Measurements from ENCODE around the gene SPRING1.
A peak's percentile ranks its signal among the peaks of the same experiment; 100 is the strongest.

The SPRING1 gene

DNA sequence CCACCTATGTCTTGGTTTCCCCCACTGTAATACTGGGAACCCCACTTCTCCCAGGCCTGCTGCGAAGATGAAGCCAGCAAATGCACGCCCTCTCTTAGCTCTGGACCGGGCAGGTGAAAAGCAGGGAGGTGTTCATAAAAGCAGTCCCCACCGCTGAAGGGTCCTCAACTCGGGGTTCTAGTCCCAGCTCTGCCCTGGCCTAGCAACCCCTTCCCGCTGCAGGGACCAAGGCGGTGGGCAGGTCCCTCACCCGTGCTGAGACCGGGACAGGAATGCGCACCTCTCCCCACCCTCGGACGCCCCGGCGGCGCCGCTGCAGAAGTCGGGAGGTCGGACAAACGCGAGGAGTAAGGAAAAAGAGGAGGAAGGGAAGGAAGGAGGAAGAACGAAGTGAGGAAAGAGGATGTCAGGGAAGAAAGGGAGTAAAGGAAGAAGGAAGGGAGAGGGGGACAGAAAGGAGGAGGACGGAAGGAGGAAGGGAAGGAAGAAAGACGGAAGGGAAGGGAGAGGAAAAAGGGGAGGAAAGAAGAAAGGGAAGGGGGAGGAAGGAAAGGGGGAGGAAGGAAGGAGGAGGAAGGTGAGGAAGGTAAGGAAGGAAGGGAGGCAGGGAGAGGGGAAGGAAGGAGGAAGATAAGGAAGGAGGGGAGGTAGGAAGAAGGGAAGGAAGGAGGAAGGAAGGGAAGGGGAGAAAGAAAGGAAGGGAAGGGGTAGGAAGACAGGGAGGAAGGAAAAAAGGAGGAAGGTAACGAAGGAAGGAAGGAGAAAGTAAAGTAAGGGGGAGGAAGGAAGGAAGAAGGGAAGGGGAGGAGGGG lies 701 bp downstream of the SPRING1 start:
- no peak for DNase-seq

DNA sequence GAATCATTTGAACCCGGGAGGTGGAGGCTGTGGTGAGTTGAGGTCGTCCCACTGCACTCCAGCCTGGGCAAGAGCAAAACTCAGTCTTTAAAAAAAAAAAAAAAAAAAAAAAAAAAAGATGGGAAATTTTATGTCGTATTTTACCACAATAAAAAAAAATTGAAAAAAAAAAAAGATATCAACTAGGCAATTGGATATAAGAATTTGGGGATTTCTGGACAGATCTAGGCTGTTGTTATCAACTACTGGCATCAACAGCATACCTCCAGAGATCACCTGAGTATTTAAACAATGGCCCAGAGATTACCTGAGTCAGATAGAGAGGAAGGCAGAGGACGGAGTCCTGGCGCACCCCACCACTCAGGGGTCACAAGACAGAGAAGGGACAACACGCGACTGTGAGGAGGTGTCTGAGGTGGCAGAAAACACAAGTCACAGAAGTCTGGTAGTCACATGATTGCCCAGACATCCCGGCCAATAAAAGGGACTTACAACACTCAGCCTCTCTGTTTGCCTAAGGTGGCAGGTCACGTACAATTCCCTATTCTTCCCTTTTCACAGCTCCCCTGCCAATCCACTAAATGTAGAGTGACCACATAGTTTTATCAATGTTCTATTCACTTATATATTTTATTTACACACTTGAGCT lies 1.8 kb downstream of the SPRING1 start:
- DNase-seq, result no peak

DNA sequence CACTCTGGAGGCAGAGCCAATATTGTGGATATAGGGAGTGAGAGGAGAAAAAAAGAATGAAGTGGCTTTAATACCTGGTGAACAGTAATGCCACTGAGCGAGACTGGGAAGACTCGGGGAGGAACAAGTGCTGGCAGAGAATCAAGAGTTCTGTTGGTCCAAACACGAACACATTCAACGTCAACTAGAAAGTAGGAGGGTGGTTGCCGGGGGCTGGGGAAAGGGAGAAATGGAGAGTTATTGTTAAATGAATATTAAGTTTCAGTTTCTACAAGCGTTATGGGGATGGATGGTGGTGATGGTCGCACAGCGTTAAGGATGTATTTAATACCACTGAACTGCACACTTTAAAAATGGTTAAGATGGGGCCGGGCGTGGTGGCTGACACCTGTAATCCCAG lies 2.8 kb downstream of the SPRING1 start:
- no peak for DNase-seq

DNA sequence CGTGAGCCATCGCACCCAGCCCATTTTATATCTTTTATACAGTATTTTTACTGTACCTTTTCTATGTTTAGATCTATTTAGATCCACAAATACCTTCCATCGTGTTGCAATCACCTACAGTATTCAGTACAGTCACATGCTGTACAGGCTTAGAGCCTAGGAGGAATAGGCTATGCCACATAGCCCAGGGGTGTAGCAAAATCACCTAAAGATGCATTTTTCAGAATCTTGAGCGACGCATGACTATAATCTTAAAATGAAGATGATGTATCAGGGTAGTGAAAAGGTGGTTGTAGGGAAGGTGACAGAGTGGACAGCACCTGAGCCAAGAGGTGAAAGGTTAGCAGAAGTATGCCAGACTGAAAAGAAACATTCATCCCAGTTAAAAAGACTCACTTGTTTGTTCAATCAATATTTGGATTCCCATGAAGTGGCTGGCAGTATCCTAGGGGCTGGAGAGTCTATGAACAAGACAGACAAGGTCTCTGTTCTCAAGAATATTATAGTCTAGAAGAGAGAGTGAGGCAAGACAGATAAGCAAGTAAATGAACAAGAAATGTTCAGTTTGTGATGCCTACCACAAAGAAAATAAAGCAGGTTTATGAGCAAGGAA lies 3.6 kb downstream of the SPRING1 start:
- no peak for DNase-seq

DNA sequence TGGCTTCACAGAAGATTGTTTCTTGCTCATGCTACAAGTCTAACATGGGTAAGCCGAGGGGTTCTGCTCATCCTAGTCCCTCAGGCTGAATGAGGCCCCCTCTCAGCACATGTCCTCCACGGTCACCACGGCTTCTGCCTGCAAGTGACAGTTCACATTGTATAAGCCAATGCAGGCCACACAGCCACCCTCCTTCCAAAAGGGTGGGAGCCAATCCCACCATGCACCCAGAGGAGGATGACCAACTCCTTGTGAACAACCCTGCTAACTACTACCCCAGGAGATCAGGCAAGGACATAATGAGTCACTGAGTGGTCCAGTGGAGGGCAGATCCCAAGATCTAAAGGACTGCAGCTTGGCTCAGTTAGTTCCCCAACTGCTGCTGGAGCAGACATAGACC lies 6.1 kb downstream of the SPRING1 start:
- DNase-seq, result no peak

DNA sequence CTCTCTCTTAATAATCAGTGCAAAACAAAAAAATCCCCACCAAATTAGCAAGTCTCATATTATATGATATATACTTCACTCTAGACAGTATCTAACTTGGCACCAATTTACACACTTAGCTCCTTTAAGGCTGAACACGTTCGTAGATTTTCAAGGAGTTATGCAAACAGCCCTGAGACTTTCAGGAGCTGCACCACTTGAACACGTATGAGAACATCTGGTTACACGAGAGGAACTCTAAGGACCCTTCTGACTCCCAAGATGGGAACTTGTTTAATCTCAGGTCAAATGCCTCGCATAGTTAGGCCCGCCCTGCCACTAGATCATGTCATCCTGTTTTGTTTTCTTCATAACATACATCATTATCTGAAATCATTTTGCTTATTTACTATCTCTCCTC lies 10.0 kb downstream of the SPRING1 start:
- DNase-seq, result no peak

DNA sequence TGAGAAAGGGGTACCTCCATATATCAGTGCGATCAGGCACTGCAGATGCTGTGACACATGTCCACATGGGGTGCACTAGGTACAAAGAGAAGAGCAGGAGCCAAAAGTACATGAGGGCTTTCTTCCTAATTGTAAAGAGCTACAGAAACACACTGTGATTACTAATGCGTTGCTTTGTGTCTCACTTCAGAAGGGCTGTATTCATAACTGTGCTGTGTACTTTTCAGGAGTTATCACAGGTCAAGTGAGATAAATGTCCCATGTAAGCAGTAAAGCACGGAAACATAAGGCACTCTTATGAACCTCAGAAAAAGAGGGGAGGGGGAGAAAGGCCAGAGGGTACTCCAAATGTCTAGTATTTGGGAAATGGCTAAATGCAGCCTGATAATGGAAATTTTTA lies 10.6 kb downstream of the SPRING1 start:
- DNase-seq, result no peak

DNA sequence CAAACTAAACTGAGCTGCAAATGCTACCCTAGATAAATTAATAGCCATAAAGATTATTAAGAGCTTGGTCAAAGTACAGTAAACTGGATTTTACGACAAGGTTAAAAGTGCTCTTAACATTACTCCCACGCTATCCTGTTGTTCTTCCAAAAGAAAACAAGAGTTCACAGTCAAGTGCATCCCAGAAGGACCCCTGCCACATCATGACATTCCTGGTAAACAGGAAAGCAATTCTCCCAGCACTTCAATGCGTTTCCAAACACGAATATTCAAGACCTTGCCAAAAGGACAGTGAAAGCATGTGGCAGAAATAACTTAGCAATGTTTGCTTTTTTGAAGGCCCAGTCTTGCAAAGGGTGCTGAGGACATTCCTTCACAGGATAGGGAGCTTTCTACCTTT lies 11.2 kb downstream of the SPRING1 start:
- no peak for DNase-seq

DNA sequence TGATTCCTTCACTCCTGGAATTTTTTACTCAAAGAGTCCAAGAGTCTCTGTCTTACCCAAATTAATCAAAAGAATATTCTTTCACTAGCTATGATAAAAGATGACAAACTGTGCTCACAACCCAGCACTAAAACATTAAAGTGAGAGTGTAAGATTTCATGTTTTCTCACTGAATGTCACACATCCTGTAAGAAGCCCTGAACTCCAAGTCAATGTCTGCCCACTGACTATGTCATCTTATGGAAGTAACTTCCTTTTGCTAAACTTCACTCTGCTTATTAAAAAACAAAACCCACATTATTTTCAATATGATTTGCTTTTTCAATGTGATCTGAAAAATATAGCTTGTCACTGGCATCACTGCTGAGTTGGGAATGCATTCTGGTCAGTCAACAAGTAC lies 15.6 kb downstream of the SPRING1 start:
- DNase-seq, result no peak

DNA sequence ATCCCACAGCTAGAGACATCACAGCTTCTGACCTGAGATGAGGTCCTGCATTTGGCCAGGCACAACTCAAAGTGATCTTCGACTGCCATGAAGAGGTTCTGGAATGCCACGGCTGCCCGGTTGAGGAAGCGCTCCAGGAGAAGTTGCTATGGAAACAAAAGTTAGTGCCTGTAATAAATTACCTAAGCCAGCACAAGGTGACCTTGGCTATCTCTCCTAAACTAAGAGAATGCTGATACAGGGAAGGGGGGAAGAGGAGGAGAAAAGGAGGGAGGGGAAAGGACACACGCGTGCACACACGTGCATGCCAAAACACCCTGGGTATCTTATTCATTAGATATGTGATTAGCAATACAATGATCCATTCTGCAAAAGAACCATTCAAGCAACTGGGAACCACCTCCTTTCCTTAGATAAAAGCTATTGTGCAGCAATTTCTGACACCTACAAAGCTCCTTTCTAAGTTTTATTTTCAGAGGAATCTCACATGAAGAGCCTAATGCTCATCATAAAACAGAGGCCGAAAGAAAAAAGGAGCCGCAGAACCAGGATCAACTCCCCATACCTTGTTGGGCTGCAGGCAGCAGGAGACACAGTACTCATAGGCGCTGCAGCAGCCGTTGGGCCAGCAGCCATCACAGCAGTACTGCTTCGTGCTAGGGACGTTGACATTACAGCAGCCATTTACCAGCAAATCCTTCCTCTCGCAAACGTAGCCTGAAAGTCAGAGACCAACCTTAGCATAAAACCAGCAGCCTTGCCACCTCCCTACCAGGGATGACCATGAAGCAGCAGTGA lies 17.9 kb downstream of the SPRING1 start:
- no peak for DNase-seq

DNA sequence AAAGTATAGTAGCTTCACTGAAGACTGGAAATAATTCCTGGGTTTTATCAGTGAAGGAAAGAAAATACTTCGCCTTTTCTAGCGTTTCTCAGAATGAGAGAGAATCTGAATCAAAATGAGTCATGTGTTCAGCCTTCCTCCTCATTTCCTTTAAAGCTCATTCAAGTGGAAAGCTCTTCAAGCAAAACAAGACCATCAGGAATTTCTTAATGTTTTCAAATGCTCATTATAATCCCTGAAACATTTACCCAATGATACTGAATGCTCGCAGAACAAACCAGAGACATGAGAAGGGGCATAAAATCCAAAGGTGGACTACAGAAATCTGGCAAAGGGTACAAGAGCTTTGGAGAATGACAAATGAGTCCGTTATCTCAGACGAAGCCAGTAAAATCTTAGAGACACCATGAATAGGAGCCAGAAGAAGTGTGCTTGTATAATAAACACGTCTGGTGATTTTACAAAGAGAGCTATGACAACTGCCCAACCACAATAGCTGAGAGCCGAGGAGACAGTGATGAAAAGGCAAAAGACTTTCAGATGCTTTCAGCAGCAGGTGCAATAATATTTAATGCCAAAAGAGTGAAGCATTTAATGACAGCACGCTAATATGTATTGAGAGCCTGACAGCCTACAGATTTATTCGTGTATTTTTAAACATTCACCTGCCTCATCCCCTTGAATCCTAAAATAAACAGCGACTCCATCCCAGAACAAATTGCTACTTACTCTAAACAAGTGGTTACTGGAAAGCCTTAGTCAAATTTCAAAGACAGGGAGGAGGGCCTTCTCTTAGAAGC lies 19.0 kb downstream of the SPRING1 start:
- DNase-seq, result no peak

DNA sequence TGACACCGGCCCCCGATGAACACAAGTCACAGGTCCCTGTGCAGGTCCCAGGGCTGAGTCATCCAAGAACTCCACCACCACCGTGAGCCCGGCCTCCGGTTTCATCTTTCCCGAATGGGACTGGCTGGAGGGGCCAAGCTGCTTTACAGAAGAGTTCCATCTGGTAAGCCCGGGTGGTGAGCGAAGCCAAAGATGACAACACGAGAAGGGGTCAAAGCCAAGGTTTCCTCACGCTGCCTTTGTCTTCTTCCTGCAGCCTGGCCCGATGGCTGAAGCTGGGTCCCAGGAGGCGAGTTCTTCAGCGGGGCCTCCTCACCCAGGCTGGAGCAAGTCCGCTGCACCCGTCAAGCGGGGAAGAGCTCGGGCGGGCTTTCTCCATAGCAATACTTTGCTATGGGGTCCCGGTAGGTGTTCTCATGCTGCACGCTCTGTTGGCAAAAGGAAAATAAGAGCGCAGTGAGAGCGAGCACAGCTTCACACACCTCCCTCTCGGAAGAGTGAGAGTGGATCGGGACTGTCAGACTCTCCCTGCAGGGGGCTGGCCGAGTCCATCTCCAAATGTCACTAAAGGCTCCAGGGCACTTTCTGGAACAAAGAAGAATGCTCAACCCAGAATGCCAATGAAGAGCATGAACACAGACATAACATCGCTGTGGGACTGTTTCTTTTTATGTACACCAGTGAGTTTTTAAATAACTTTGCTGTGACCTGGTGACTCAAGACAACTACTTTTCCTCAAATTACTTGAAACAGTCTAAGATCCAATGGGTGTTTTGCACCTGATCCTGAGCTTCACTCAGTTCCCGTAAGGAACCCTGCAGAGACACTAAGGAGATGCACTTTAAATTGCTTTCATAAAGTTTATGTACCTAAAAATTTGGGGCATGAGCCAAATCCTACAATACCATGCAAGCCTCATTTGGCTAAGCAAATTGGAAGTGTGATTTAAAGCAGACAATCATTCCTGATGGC lies 20.1 kb downstream of the SPRING1 start:
- DNase-seq, result no peak

DNA sequence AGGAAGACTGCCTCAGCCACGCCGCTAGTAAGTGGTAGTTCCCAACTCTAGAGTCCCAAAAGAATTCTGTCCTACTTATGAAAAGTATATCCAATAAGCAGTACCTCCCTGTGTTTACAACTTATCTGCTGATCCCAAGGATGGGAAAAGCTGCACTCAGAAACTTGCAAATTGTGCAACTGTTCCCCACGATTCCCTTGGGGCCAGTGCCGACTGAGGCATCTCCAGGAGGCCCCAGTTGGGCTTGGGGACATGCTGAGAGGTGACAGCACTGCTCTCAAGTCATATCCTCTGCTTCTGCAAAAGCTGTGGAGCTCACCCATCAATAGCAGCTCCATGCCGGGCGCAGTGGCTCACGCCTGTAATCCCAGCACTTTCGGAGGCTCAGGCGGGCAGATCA lies 23.7 kb downstream of the SPRING1 start:
- DNase-seq, result no peak

DNA sequence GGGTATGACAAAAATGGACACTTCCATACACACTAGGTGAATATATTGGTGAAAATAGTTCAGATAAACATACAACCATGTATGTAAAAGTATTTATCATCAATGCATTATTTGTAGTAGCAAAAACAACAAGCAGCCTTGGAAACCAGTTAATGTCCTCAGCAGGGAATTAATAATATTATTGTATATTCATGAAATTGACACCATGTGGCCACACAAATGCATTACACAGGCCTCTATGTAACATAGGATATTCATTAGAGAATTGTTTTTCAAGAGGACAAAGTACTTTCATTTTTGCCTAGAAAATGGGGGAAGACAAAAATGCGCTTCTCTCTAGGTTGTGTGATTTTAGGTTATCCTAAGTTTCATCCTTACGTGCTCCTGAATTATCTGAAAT lies 24.3 kb downstream of the SPRING1 start:
- no peak for DNase-seq

DNA sequence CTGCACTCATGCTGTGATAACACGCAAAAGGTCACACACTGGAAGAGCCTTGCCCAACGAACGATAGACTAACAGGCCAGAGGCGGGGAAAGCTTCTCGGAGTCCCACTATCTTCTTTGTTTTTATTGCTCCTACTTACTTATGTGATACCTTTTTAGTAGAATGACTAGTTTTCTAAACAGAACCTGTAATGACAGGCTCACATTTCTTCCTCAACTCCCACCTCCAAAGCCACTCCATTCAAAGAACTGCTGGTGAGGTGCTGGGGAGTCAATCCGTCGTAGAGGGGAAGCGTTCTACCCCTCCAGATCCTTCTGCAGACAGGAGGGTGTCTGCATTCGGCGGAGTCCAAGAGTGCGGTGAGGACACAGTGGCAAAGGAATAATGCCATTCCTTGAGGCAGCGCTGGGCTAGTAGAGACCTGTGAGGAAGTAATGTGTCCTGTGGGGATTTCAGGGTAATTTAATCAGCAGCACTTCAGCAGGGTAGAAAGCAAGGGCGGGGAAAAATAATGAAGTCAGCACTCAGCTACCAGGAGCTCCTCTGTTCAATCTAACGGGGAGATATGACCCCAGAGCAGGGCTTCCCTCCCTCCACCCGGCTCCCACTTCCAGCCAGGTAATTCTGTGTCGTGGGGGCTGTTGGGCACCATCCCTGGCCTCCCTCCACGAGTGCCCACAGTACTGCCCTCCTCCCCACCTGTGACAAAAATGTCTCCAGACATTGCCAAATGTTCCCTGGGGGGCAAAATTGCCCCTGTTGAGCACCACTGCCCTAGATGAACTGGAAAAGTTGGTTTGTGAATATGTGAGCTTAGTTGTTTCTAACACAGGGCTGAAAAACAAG lies 25.2 kb downstream of the SPRING1 start:
- no peak for DNase-seq

DNA sequence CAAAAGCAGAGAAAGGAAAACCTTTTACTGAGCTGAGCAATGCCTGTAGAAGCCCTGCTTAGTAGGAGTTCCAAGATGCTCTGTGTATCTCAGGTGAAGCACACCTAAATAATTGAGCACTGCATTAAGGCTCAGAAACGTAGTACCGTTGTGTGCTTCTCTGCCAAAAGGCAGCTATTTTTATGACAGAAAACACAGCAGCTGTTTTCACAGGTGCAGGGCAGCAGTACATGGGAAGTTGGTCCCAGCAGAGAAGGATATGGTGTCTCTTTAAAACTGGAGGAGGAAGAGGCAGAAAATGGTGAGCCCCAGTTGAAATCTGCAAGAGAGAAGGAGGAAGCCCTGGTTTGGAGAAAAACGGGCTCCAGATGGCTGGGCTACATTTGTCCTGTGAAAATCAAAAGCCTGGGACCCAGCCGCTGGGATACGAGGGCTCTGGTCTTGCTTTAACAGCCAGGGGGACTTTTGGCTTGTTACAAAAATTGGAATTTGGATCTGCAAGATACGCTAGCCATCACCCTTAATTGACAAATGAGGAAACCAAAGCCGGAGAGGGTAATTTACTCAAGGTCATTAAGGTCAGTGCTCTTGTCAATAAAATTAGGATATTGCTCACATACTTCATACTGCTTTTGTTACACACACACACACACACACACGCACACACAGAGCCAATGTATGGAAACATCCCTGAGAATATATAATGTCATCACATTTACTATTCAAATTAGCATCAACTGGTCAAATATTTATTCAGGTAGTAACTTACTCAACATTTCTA lies 27.3 kb downstream of the SPRING1 start:
- no peak for DNase-seq

DNA sequence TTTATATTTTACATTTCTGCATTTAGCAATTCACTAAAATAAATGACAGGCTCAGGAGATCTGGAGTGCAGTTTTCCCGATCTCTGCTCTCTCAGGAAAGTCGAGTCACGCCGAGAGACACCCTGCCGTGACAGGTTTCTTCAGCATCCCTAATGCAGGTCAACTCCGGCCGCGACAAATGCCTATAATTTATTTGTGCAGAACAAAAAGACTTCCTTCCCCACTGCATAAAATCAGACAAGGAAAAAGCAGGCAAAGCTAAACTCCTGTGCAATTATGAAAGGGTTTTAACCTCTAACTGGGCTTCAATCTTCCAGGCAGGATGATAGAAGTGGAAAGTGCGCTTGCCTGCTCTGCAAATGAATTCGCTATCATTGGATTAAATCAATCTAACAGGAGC lies 28.1 kb downstream of the SPRING1 start:
- DNase-seq, result no peak

DNA sequence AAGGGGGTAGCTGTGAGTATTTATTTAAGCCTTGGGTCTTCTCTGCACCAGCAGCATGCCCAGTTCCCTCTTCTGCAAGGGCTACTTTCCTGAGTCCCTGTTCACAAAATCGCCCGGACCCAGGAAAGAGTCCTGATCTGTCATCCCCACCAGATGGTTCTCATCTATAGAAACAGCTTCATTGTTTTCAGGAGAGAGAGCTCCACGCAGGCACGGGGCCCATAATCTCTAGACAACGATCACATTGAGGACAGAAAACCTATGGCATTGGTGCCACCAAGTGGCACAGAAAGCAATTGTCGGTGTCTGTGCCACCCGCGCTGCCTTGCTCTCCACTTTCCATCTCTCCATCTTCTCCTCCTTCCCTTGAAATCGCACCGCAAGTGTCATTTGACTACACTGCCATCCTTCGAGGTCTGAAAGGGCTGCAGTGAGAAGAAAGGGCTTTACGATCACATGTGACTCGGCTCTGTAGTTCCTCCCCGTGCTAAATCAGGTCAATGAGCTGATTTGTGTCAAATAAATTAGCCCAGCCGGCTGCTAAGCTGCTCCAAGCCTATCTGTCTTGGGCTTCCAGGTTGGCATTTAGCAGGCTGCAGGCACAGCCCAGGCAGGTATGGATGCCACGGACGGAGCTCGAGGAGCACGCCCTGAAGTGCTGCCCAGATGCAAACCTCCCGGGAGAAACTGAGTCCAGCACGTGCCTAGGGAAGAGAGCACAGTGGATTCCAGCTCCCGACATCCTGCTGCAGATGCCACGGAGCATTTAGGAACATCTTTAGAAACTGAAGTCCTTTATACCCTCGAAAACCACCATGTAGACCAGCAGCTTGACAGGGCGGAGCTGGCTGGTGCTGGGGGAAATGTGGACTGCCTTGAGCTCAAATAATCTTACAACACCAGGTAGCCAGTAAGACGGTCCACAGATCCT lies 28.8 kb downstream of the SPRING1 start:
- peak; percentile 47 for DNase-seq
